GM12874 (cell line): Measurements from ENCODE around the gene PSMD13.

ENCODE experiments used
- CTCF ChIP-seq: IDR thresholded peaks from 2 replicates; pipeline ENCODE4 v1.5.1; 2011; ENCODE audit warnings: low read depth, mild to moderate bottlenecking, control low read depth, low read length, moderate library complexity; ENCODE audit not compliant: insufficient read depth

Gene PSMD13

GRCh38 chr11:240315-240714 lies 3.5 kb downstream of the PSMD13 start:
- TF ChIP-seq CTCF = no peak

- no peak for TF ChIP-seq CTCF
Measured at GRCh38 chr11:241634-242033, 4.9 kb downstream of the PSMD13 start.

- no peak for TF ChIP-seq CTCF
Measured at GRCh38 chr11:244376-244775, 7.6 kb downstream of the PSMD13 start.

- TF ChIP-seq CTCF = no peak
Measured at GRCh38 chr11:249062-249461, 12.3 kb downstream of the PSMD13 start.

- TF ChIP-seq CTCF = no peak
Measured at GRCh38 chr11:250274-250673, 13.5 kb downstream of the PSMD13 start.

- TF ChIP-seq CTCF = peak; percentile 77
Measured at GRCh38 chr11:250740-251299, 14.0 kb downstream of the PSMD13 start.

GRCh38 chr11:251550-251949 lies 14.8 kb downstream of the PSMD13 start:
- no peak for TF ChIP-seq CTCF
